ENCODE data around the gene GLI3. TPM values are rescaled to one million over a fixed set of nuclear protein-coding genes. Genes with fewer than 3 reads are reported as not detected.

Gene GLI3
- total and polyA plus RNA-seq, 10 of the 15 experiments (the other 5 are each of a cell fraction or from before 2014, with no cell fraction given) = 0.01 TPM; not detected in 8

DNA sequence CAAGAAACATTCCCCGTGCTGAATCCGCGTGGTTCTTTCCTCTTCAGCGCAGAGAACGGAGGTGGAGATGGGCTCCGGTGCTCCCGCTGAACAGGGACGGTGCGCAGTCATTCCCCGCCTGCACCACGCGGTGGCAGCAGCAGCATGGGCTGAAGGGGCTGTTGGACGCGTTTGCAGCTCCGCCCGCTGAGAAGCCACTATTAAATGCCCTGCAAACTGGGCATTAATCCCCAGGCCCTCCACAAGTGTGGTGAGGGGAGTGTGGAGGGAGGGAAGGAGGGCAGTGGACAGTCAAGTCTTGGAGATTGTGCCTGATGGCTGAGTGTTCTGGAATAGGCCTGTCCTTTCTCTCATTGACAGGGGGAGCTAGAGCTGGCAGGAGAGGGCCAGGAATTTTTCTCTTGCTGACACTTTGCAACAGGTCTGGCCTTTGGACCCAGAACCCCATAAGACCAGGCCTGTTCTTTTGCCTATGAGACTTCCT lies 293.9 kb downstream of the GLI3 start (continued):
- TF ChIP-seq, protein P1, sequence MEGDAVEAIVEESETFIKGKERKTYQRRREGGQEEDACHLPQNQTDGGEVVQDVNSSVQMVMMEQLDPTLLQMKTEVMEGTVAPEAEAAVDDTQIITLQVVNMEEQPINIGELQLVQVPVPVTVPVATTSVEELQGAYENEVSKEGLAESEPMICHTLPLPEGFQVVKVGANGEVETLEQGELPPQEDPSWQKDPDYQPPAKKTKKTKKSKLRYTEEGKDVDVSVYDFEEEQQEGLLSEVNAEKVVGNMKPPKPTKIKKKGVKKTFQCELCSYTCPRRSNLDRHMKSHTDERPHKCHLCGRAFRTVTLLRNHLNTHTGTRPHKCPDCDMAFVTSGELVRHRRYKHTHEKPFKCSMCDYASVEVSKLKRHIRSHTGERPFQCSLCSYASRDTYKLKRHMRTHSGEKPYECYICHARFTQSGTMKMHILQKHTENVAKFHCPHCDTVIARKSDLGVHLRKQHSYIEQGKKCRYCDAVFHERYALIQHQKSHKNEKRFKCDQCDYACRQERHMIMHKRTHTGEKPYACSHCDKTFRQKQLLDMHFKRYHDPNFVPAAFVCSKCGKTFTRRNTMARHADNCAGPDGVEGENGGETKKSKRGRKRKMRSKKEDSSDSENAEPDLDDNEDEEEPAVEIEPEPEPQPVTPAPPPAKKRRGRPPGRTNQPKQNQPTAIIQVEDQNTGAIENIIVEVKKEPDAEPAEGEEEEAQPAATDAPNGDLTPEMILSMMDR (IDR thresholded peaks at IDR 0.05 in 2 of 3, conservative IDR thresholded peaks at IDR 0.05 in 1 of 3; ENCODE audit: control insufficient read depth in 2 of 3, extremely low read depth in 1 of 3, insufficient read depth in 1 of 3, low read depth in 3 of 3, low read length in 3 of 3) = peak; percentile 95 to 99 (median 97)
- TF ChIP-seq SMAD5 (IDR thresholded peaks at IDR 0.05; ENCODE audit: low read depth) (no peak), RUNX3 (IDR thresholded peaks at IDR 0.05; ENCODE audit: low read length) (no peak), ZNF217 (IDR thresholded peaks at IDR 0.05) (no peak), NFXL1 (IDR thresholded peaks at IDR 0.05; ENCODE audit: borderline replicate concordance) (peak; percentile 71; the same call in 1 of the 2 replicates), IKZF1 (conservative IDR thresholded peaks at IDR 0.05) (0 out of 2 replicates have a peak, but pooled peaks have one; percentile 35), FOXM1 (IDR thresholded peaks at IDR 0.05; ENCODE audit: low read depth, low read length) (no peak), SMC3 (IDR thresholded peaks at IDR 0.05; ENCODE audit: borderline replicate concordance, low read length) (peak; percentile 76), TCF7 (IDR thresholded peaks at IDR 0.05; ENCODE audit: borderline replicate concordance) (no peak), DPF2 (IDR thresholded peaks at IDR 0.05) (0 out of 2 replicates have a peak, but pooled peaks have one; percentile 19), BRCA1 (IDR thresholded peaks at IDR 0.05; ENCODE audit: low read depth, low read length) (no peak), HDGF (IDR thresholded peaks at IDR 0.05) (no peak), BHLHE40 (IDR thresholded peaks at IDR 0.05; ENCODE audit: borderline replicate concordance in 1 of 2, low read depth in 2 of 2, low read length in 1 of 2) (peak in 1 of 2 experiments; percentile 19; a peak in 1 of 4 replicates), NRF1 (conservative IDR thresholded peaks at IDR 0.05; ENCODE audit: low read depth, low read length) (no peak)
- TF ChIP-seq, protein P2, sequence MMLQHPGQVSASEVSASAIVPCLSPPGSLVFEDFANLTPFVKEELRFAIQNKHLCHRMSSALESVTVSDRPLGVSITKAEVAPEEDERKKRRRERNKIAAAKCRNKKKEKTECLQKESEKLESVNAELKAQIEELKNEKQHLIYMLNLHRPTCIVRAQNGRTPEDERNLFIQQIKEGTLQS (IDR thresholded peaks at IDR 0.05; ENCODE audit: borderline replicate concordance, extremely low read depth, low read depth, low read length) = no peak
- TF ChIP-seq, protein P3, sequence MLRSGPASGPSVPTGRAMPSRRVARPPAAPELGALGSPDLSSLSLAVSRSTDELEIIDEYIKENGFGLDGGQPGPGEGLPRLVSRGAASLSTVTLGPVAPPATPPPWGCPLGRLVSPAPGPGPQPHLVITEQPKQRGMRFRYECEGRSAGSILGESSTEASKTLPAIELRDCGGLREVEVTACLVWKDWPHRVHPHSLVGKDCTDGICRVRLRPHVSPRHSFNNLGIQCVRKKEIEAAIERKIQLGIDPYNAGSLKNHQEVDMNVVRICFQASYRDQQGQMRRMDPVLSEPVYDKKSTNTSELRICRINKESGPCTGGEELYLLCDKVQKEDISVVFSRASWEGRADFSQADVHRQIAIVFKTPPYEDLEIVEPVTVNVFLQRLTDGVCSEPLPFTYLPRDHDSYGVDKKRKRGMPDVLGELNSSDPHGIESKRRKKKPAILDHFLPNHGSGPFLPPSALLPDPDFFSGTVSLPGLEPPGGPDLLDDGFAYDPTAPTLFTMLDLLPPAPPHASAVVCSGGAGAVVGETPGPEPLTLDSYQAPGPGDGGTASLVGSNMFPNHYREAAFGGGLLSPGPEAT (IDR thresholded peaks at IDR 0.05; ENCODE audit: low read depth) = no peak
- TF ChIP-seq, protein P4, sequence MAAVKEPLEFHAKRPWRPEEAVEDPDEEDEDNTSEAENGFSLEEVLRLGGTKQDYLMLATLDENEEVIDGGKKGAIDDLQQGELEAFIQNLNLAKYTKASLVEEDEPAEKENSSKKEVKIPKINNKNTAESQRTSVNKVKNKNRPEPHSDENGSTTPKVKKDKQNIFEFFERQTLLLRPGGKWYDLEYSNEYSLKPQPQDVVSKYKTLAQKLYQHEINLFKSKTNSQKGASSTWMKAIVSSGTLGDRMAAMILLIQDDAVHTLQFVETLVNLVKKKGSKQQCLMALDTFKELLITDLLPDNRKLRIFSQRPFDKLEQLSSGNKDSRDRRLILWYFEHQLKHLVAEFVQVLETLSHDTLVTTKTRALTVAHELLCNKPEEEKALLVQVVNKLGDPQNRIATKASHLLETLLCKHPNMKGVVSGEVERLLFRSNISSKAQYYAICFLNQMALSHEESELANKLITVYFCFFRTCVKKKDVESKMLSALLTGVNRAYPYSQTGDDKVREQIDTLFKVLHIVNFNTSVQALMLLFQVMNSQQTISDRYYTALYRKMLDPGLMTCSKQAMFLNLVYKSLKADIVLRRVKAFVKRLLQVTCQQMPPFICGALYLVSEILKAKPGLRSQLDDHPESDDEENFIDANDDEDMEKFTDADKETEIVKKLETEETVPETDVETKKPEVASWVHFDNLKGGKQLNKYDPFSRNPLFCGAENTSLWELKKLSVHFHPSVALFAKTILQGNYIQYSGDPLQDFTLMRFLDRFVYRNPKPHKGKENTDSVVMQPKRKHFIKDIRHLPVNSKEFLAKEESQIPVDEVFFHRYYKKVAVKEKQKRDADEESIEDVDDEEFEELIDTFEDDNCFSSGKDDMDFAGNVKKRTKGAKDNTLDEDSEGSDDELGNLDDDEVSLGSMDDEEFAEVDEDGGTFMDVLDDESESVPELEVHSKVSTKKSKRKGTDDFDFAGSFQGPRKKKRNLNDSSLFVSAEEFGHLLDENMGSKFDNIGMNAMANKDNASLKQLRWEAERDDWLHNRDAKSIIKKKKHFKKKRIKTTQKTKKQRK (IDR thresholded peaks at IDR 0.05; ENCODE audit: low read depth, low read length) = no peak
- TF ChIP-seq, protein P5, sequence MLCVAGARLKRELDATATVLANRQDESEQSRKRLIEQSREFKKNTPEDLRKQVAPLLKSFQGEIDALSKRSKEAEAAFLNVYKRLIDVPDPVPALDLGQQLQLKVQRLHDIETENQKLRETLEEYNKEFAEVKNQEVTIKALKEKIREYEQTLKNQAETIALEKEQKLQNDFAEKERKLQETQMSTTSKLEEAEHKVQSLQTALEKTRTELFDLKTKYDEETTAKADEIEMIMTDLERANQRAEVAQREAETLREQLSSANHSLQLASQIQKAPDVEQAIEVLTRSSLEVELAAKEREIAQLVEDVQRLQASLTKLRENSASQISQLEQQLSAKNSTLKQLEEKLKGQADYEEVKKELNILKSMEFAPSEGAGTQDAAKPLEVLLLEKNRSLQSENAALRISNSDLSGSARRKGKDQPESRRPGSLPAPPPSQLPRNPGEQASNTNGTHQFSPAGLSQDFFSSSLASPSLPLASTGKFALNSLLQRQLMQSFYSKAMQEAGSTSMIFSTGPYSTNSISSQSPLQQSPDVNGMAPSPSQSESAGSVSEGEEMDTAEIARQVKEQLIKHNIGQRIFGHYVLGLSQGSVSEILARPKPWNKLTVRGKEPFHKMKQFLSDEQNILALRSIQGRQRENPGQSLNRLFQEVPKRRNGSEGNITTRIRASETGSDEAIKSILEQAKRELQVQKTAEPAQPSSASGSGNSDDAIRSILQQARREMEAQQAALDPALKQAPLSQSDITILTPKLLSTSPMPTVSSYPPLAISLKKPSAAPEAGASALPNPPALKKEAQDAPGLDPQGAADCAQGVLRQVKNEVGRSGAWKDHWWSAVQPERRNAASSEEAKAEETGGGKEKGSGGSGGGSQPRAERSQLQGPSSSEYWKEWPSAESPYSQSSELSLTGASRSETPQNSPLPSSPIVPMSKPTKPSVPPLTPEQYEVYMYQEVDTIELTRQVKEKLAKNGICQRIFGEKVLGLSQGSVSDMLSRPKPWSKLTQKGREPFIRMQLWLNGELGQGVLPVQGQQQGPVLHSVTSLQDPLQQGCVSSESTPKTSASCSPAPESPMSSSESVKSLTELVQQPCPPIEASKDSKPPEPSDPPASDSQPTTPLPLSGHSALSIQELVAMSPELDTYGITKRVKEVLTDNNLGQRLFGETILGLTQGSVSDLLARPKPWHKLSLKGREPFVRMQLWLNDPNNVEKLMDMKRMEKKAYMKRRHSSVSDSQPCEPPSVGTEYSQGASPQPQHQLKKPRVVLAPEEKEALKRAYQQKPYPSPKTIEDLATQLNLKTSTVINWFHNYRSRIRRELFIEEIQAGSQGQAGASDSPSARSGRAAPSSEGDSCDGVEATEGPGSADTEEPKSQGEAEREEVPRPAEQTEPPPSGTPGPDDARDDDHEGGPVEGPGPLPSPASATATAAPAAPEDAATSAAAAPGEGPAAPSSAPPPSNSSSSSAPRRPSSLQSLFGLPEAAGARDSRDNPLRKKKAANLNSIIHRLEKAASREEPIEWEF (IDR thresholded peaks at IDR 0.05; ENCODE audit: insufficient replicate concordance, low read depth, low read length) = no peak

Data from GM12878 (cell line).